ENCODE results near the gene TNIP1. TPM values are rescaled to one million over a fixed set of nuclear protein-coding genes. Genes with fewer than 3 reads are reported as not detected.

Gene TNIP1
- total RNA-seq, 1 experiment from 2014 or later = 106 TPM

DNA sequence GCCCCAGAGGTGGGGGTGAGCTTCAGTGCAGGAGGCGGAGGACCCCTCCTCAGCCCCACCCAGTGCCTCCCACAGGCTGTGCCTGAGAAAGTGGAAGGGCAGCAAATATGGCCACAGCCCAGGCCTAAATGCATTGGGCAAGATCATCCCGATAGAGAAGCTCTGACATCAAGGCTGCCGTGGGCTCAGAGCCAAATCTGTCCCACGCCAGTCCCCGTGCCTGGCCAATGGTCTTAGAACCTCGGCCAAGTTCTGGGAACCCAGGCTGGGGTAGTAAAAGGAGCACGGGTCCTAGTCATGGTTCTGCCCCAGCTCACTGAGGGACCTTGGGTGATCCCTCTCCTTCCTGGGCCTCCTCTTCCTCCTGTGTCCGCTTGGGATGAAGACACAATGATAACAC is 27.7 kb upstream of the TNIP1 start:
- Histone ChIP-seq H3K27me3 (ENCODE audit: low read length) (no peaks in the 10 kb centered on the region), H3K79me2 (ENCODE audit: low read length) (no peaks in the 10 kb centered on the region), H3K9ac (ENCODE audit: low read length) (no peak overlapping the region), H2AFZ (ENCODE audit: low read length) (no peak overlapping the region), H3K9me2 (replicated peaks; ENCODE audit: insufficient read depth, low read length) (no peaks in the 10 kb centered on the region), H3K27ac (ENCODE audit: low read length) (no peak overlapping the region), H3K36me3 (ENCODE audit: insufficient read depth, low read length) (peaks cover 71% of the 10 kb centered on the region), H3K4me1 (ENCODE audit: low read length) (peaks cover 34% of the 10 kb centered on the region), H3K4me3 (ENCODE audit: low read length) (no peak overlapping the region), H4K20me1 (ENCODE audit: insufficient read depth, low read depth, low read length) (no peaks in the 10 kb centered on the region), H3K9me3 (ENCODE audit: low read length) (no peaks in the 10 kb centered on the region), H3K4me2 (ENCODE audit: low read depth, low read length, poor library complexity, severe bottlenecking) (no peak overlapping the region)
- no peak for DNase-seq

DNA sequence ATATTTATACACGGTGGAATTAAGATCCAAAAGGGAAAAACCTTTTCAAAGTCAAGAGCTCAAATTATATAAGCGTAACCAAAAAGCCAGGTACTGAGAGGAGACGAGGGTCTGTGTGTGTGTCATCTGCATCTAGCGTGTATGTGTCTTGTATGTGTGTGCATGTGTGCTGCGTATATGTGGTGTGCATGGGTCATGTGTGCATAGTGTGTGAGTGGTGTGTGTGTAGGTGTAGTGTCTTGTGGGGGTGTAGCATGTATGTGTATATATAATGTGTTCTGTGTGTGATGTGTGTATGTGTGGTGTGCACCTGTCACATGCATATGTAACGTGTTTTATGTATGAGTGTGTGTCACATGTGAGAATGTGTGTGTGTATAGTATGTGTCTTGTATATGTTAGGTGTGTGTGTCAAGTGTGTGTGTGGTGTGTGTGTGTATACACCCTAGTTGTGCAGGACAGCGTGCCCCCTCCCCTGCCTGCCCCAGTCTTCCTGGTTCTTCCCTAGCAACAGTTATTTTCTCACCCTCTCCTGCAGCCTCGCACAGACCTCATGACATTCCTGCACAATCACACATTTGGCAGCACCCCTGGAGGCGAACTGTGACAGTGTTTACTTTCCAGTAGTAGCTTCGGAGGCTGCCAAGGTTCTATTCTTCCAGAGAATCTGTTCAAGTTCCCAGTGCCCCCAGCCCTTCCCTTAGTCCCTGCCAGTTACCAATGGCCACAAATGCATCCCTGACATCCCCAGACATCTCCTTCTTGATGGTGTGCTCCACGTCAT is 27.1 kb upstream of the TNIP1 start:
- no peaks in the 10 kb centered on the region for H4K20me1 ChIP-seq (ENCODE audit: insufficient read depth, low read depth, low read length)
- peaks cover 73% of the 10 kb centered on the region for H3K36me3 ChIP-seq (ENCODE audit: insufficient read depth, low read length)

DNA sequence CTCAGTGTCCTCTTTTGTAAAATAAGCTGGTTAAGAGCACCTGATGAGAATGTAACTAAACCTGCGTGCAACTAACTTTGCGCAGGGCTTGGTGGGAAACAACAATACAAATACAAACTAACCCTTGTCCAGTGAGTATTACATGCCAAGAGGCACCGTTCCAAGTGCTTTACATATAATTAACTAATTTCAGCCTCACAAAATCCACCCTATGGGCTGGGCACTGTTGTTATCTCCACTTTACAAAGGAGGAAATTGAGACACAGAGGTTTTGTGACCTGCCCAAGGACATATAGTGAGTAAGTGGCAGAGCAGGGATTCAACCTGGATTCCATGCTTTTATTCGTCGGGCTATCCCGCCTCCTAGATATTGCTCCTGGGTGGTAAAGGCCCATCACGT is 26.2 kb upstream of the TNIP1 start:
- peaks cover 23% of the 10 kb centered on the region for H3K4me1 ChIP-seq (ENCODE audit: low read length)
- H4K20me1 ChIP-seq (ENCODE audit: insufficient read depth, low read depth, low read length) = no peaks in the 10 kb centered on the region
- H3K4me3 ChIP-seq (ENCODE audit: low read length) = no peak overlapping the region
- H3K9me2 ChIP-seq (replicated peaks; ENCODE audit: insufficient read depth, low read length) = no peaks in the 10 kb centered on the region
- H3K79me2 ChIP-seq (ENCODE audit: low read length) = no peaks in the 10 kb centered on the region
- H3K36me3 ChIP-seq (ENCODE audit: insufficient read depth, low read length) = peaks cover 75% of the 10 kb centered on the region
- H3K27me3 ChIP-seq (ENCODE audit: low read length) = no peaks in the 10 kb centered on the region
- H2AFZ ChIP-seq (ENCODE audit: low read length) = no peak overlapping the region
- no peak for DNase-seq
- H3K9me3 ChIP-seq (ENCODE audit: low read length) = no peaks in the 10 kb centered on the region
- H3K9ac ChIP-seq (ENCODE audit: low read length) = no peak overlapping the region
- no peak overlapping the region for H3K27ac ChIP-seq (ENCODE audit: low read length)
- no peak overlapping the region for H3K4me2 ChIP-seq (ENCODE audit: low read depth, low read length, poor library complexity, severe bottlenecking)

More for the DNA sequence above, 27.1 kb upstream of the TNIP1 start:
- no peaks in the 10 kb centered on the region for H3K79me2 ChIP-seq (ENCODE audit: low read length)
- H3K4me1 ChIP-seq (ENCODE audit: low read length) = peaks cover 31% of the 10 kb centered on the region
- H3K9me2 ChIP-seq (replicated peaks; ENCODE audit: insufficient read depth, low read length) = no peaks in the 10 kb centered on the region
- no peak overlapping the region for H3K27ac ChIP-seq (ENCODE audit: low read length)
- H3K27me3 ChIP-seq (ENCODE audit: low read length) = no peaks in the 10 kb centered on the region
- DNase-seq = no peak
- H3K9ac ChIP-seq (ENCODE audit: low read length) = no peak overlapping the region
- no peak overlapping the region for H3K4me2 ChIP-seq (ENCODE audit: low read depth, low read length, poor library complexity, severe bottlenecking)
- H2AFZ ChIP-seq (ENCODE audit: low read length) = no peak overlapping the region
- no peaks in the 10 kb centered on the region for H3K9me3 ChIP-seq (ENCODE audit: low read length)
- no peak overlapping the region for H3K4me3 ChIP-seq (ENCODE audit: low read length)

DNA sequence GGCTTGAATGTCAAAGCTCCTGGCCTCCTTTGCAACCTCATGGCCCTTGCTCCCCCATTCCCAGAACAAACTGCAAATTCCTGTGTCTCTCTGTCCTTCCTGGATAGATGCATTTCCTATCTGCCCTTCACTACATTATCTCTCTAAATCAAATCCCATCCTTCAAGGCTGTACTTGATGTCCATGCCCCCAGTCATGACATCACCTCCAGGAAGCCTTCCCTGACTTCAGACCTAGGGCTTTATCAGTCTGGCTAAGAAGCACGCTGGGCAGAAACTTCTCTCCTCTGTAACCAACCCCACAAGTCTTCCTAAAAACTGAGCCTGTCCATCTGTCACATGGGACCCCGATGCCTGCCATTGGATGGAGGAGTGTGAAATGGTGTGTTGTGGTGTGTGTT is 25.7 kb upstream of the TNIP1 start:
- Histone ChIP-seq H3K27ac (ENCODE audit: low read length) (no peak overlapping the region), H3K79me2 (ENCODE audit: low read length) (no peaks in the 10 kb centered on the region), H3K9me3 (ENCODE audit: low read length) (no peaks in the 10 kb centered on the region), H3K27me3 (ENCODE audit: low read length) (no peaks in the 10 kb centered on the region), H2AFZ (ENCODE audit: low read length) (no peak overlapping the region), H3K9me2 (replicated peaks; ENCODE audit: insufficient read depth, low read length) (no peaks in the 10 kb centered on the region), H3K4me3 (ENCODE audit: low read length) (no peak overlapping the region), H3K9ac (ENCODE audit: low read length) (no peak overlapping the region), H3K4me2 (ENCODE audit: low read depth, low read length, poor library complexity, severe bottlenecking) (no peak overlapping the region), H3K36me3 (ENCODE audit: insufficient read depth, low read length) (peaks cover 80% of the 10 kb centered on the region), H4K20me1 (ENCODE audit: insufficient read depth, low read depth, low read length) (no peaks in the 10 kb centered on the region), H3K4me1 (ENCODE audit: low read length) (peaks cover 17% of the 10 kb centered on the region)
- no peak for DNase-seq

DNA sequence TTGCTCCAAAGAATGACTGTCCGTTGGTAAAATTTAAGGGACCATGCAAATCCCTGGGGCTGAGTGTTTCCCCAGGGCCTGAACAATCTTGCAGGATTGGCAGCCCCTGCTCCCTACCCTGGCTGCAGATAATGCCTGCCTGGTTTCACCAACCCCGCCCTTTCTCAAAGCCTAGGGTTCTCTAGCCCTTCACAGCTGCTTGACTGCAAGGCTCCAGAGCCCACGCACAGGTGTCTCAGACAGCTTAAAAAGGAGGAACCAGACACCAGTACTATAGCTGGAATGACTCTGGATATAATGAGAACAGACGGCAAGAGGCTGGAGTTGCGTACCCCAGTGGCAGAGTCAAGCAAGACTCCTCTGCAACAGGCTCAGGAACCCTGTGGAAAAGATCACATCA is 25.2 kb upstream of the TNIP1 start:
- no peak for DNase-seq
- Histone ChIP-seq H3K4me3 (ENCODE audit: low read length) (no peak overlapping the region), H3K79me2 (ENCODE audit: low read length) (no peaks in the 10 kb centered on the region), H3K4me1 (ENCODE audit: low read length) (peaks cover 12% of the 10 kb centered on the region), H3K9me2 (replicated peaks; ENCODE audit: insufficient read depth, low read length) (no peaks in the 10 kb centered on the region), H3K36me3 (ENCODE audit: insufficient read depth, low read length) (peaks cover 80% of the 10 kb centered on the region), H3K27ac (ENCODE audit: low read length) (no peak overlapping the region), H4K20me1 (ENCODE audit: insufficient read depth, low read depth, low read length) (no peaks in the 10 kb centered on the region), H3K9ac (ENCODE audit: low read length) (no peak overlapping the region), H2AFZ (ENCODE audit: low read length) (no peak overlapping the region), H3K4me2 (ENCODE audit: low read depth, low read length, poor library complexity, severe bottlenecking) (no peak overlapping the region), H3K27me3 (ENCODE audit: low read length) (no peaks in the 10 kb centered on the region), H3K9me3 (ENCODE audit: low read length) (no peaks in the 10 kb centered on the region)

DNA sequence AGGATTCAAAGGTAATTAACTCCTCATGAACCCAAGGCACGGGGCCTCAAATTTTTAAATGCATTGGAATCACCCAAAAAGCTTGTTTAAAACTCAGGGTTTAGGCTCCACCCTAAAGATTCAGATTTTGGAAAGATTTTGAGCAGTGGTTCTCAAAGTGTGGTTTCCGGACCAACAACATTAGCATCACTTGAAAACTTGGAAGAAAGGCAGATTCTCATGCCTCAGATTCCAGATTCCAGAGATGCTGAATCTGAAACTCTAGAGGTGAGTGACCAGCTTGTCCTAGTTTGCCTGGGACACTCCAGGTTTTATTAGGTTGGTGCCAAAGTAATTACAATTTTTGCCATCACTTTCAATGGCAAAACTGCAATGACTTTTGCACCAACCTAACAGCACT is 24.7 kb upstream of the TNIP1 start:
- no peaks in the 10 kb centered on the region for H3K27me3 ChIP-seq (ENCODE audit: low read length)
- no peak overlapping the region for H3K4me3 ChIP-seq (ENCODE audit: low read length)
- H3K9me2 ChIP-seq (replicated peaks; ENCODE audit: insufficient read depth, low read length) = no peaks in the 10 kb centered on the region
- peaks cover 8% of the 10 kb centered on the region for H3K4me1 ChIP-seq (ENCODE audit: low read length)
- no peak overlapping the region for H2AFZ ChIP-seq (ENCODE audit: low read length)
- DNase-seq = no peak
- no peaks in the 10 kb centered on the region for H4K20me1 ChIP-seq (ENCODE audit: insufficient read depth, low read depth, low read length)
- H3K4me2 ChIP-seq (ENCODE audit: low read depth, low read length, poor library complexity, severe bottlenecking) = no peak overlapping the region
- no peak overlapping the region for H3K9ac ChIP-seq (ENCODE audit: low read length)
- H3K36me3 ChIP-seq (ENCODE audit: insufficient read depth, low read length) = peaks cover 78% of the 10 kb centered on the region
- H3K79me2 ChIP-seq (ENCODE audit: low read length) = no peaks in the 10 kb centered on the region
- no peaks in the 10 kb centered on the region for H3K9me3 ChIP-seq (ENCODE audit: low read length)
- no peak overlapping the region for H3K27ac ChIP-seq (ENCODE audit: low read length)

DNA sequence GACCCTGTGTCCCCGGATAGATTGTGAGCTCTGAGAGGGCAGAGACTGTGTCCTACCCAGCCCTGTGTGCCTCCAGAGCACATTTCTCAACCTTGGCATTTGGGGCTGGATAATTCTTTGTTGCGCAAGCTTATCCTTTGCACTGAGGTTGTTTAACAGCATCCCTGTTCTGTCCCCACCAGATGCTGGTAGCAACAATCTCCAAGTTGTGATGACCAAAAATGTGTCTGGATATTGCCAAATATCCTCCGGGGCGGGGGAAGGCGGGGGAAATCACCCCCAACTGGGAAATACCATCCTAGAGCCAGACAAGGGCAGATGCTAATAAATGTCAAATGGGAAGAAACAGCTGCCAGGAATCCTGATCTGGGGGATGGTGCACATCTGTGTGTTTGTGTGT is 24.0 kb upstream of the TNIP1 start:
- no peak overlapping the region for H3K4me2 ChIP-seq (ENCODE audit: low read depth, low read length, poor library complexity, severe bottlenecking)
- no peak overlapping the region for H3K9ac ChIP-seq (ENCODE audit: low read length)
- no peaks in the 10 kb centered on the region for H3K4me1 ChIP-seq (ENCODE audit: low read length)
- no peak overlapping the region for H2AFZ ChIP-seq (ENCODE audit: low read length)
- no peaks in the 10 kb centered on the region for H3K9me2 ChIP-seq (replicated peaks; ENCODE audit: insufficient read depth, low read length)
- H3K79me2 ChIP-seq (ENCODE audit: low read length) = no peaks in the 10 kb centered on the region
- H3K4me3 ChIP-seq (ENCODE audit: low read length) = no peak overlapping the region
- no peaks in the 10 kb centered on the region for H3K9me3 ChIP-seq (ENCODE audit: low read length)
- H3K36me3 ChIP-seq (ENCODE audit: insufficient read depth, low read length) = peaks cover 70% of the 10 kb centered on the region
- H4K20me1 ChIP-seq (ENCODE audit: insufficient read depth, low read depth, low read length) = no peaks in the 10 kb centered on the region
- no peaks in the 10 kb centered on the region for H3K27me3 ChIP-seq (ENCODE audit: low read length)
- no peak for DNase-seq
- H3K27ac ChIP-seq (ENCODE audit: low read length) = no peak overlapping the region

DNA sequence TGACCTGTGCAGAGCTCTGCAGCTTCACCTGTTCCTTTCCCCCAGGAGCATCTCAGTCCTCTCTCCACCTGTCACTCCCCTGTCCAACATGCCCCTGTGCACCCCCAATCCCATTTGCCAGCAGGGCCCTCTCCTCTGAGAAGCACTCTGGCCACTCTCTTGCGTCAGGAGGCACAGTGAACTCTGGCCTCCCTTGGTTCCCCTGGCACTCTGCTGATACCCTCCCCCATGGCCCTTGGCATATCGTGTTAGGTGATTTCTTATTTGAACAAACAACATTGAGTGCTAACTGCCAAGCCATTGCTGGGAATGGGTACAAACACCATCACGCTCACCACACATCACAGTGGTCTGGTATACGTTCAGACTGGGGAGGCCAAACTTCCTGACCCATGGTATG is 20.9 kb upstream of the TNIP1 start:
- no peaks in the 10 kb centered on the region for H3K9me3 ChIP-seq (ENCODE audit: low read length)
- no peak overlapping the region for H2AFZ ChIP-seq (ENCODE audit: low read length)
- no peaks in the 10 kb centered on the region for H3K9me2 ChIP-seq (replicated peaks; ENCODE audit: insufficient read depth, low read length)
- H3K4me1 ChIP-seq (ENCODE audit: low read length) = no peaks in the 10 kb centered on the region
- H3K27ac ChIP-seq (ENCODE audit: low read length) = no peak overlapping the region
- H3K4me2 ChIP-seq (ENCODE audit: low read depth, low read length, poor library complexity, severe bottlenecking) = no peak overlapping the region
- DNase-seq = no peak
- H3K27me3 ChIP-seq (ENCODE audit: low read length) = no peaks in the 10 kb centered on the region
- no peaks in the 10 kb centered on the region for H3K79me2 ChIP-seq (ENCODE audit: low read length)
- no peak overlapping the region for H3K9ac ChIP-seq (ENCODE audit: low read length)
- peaks cover 42% of the 10 kb centered on the region for H3K36me3 ChIP-seq (ENCODE audit: insufficient read depth, low read length)
- no peak overlapping the region for H3K4me3 ChIP-seq (ENCODE audit: low read length)
- no peaks in the 10 kb centered on the region for H4K20me1 ChIP-seq (ENCODE audit: insufficient read depth, low read depth, low read length)

All from Karpas-422 (cell line).